ENCODE measurements around the gene VEPH1. TPM values are rescaled to one million over a fixed set of nuclear protein-coding genes. Genes with fewer than 3 reads are reported as not detected.

The VEPH1 gene
- total RNA-seq, 1 donor from 2014 or later = 2.2 TPM

DNA sequence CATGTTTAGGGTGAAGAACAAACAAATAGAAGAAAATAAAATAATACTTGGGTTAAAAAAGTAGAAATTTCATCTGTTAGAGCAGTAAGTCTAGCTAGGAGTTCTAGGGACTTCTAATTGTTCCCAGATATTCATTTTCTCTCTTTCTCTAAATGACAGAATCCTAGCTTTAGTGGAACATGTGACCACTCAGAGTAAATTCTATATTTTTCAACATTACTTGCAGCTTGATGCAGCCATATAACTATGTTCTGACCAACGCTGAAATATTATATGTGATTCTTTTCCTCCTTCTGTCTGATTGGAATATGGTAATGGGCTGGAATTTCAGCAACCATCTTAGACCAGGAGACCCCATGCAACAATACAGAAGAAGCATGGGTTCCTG is 58.4 kb downstream of the VEPH1 start:
- Mint-ChIP-seq H3K4me1 (ENCODE audit: low read depth) (peaks cover 3% of the 10 kb centered on the region), H3K36me3 (ENCODE audit: low read depth) (no peaks in the 10 kb centered on the region), H3K4me3 (ENCODE audit: unreplicated experiment) (no peak overlapping the region), H3K27ac (ENCODE audit: unreplicated experiment) (no peak overlapping the region), H3K9me3 (ENCODE audit: low read depth) (no peaks in the 10 kb centered on the region), H3K27me3 (ENCODE audit: low read depth) (no peaks in the 10 kb centered on the region)
- DNase-seq (ENCODE audit: low spot score) = no peak
- TF ChIP-seq, protein P1, sequence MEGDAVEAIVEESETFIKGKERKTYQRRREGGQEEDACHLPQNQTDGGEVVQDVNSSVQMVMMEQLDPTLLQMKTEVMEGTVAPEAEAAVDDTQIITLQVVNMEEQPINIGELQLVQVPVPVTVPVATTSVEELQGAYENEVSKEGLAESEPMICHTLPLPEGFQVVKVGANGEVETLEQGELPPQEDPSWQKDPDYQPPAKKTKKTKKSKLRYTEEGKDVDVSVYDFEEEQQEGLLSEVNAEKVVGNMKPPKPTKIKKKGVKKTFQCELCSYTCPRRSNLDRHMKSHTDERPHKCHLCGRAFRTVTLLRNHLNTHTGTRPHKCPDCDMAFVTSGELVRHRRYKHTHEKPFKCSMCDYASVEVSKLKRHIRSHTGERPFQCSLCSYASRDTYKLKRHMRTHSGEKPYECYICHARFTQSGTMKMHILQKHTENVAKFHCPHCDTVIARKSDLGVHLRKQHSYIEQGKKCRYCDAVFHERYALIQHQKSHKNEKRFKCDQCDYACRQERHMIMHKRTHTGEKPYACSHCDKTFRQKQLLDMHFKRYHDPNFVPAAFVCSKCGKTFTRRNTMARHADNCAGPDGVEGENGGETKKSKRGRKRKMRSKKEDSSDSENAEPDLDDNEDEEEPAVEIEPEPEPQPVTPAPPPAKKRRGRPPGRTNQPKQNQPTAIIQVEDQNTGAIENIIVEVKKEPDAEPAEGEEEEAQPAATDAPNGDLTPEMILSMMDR (IDR thresholded peaks at IDR 0.05) = no peak

DNA sequence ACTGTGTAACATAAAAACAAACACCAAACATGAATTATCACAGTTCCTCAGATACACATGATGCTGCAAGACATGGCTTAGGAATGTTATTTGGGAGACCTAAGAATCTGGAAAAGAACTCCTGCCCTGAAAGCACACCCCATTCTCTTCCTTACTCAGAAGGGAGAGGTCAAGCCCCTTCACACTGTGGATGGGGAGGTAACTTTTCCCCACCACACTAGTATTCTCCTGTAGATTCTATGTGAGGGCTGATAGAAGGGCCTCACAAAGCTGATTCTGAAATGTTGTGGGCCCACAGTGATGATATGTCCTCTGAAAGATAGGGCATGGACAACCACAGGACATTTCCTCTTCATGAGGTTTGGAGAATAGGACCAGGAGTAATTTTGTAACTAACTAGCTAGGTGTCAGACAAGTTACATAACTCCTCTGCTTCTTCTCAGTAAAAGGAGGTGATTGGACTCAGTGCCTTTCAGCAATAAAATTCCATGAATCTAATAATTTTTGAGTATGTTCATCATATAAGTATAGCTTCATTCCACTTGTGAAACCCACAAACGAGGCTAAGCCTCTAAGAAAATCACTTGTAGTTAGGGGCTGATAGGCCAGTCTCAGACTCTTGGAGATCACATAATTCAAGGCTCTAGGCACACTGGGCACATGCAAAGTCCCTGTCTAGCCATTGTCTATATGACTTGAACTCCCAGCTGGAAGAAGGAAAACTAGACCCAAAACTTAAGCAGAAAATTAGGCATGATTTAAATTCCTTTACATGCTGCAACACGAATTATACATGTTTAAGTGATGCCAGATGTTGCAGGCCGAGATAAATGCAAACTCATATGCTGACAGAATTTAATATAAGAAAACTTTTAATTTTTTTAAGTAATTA is 59.1 kb downstream of the VEPH1 start:
- Mint-ChIP-seq H3K4me3 (ENCODE audit: unreplicated experiment) (no peak overlapping the region), H3K36me3 (ENCODE audit: low read depth) (no peaks in the 10 kb centered on the region), H3K27me3 (ENCODE audit: low read depth) (no peaks in the 10 kb centered on the region), H3K9me3 (ENCODE audit: low read depth) (no peaks in the 10 kb centered on the region), H3K27ac (ENCODE audit: unreplicated experiment) (peak overlapping the region; percentile 15), H3K4me1 (ENCODE audit: low read depth) (peaks cover 8% of the 10 kb centered on the region)
- TF ChIP-seq, protein P1 (IDR thresholded peaks at IDR 0.05) = no peak
- DNase-seq (ENCODE audit: low spot score) = no peak

DNA sequence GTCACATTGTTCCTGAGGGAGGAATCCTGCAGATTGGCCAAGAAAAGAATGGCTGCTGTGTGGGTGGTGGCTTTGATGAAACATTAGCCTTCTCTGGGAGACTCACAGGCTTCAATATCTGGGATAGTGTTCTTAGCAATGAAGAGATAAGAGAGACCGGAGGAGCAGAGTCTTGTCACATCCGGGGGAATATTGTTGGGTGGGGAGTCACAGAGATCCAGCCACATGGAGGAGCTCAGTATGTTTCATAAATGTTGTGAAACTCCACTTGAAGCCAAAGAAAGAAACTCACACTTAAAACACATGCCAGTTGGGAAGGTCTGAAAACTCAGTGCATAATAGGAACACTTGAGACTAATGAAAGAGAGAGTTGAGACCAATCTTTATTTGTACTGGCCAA is 60.5 kb downstream of the VEPH1 start:
- no peak overlapping the region for H3K27ac Mint-ChIP-seq (ENCODE audit: unreplicated experiment)
- peaks cover 18% of the 10 kb centered on the region for H3K4me1 Mint-ChIP-seq (ENCODE audit: low read depth)
- H3K4me3 Mint-ChIP-seq (ENCODE audit: unreplicated experiment) = no peak overlapping the region
- no peaks in the 10 kb centered on the region for H3K9me3 Mint-ChIP-seq (ENCODE audit: low read depth)
- no peaks in the 10 kb centered on the region for H3K36me3 Mint-ChIP-seq (ENCODE audit: low read depth)
- no peaks in the 10 kb centered on the region for H3K27me3 Mint-ChIP-seq (ENCODE audit: low read depth)
- no peak for DNase-seq (ENCODE audit: low spot score)
- TF ChIP-seq, protein P1 (IDR thresholded peaks at IDR 0.05) = no peak

DNA sequence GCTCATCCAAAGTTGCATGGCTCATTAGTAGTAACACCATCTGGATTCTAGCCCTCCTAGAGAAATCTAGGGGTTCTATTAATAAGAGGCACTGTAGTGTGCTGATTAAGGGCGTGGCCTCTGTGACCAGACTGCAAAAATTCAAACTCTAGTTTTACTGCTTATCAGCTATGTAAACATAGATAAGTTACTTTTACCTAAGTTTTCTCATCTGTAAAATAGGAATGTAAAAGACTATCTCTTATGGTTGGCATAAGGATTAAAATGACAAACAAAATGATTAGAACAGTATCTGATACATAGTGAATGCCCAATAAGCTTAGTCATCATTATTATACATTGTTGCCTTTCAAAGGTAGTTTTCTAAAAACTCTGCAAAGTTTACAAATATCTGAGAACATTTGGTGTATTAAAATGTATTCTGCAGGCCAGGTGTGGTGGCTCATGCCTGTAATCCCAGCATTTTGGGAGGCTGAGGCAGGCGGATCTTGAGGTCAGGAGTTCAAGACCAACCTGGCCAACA is 62.1 kb downstream of the VEPH1 start:
- no peak overlapping the region for H3K4me3 Mint-ChIP-seq (ENCODE audit: unreplicated experiment)
- H3K9me3 Mint-ChIP-seq (ENCODE audit: low read depth) = no peaks in the 10 kb centered on the region
- peaks cover 30% of the 10 kb centered on the region for H3K4me1 Mint-ChIP-seq (ENCODE audit: low read depth)
- H3K36me3 Mint-ChIP-seq (ENCODE audit: low read depth) = no peaks in the 10 kb centered on the region
- TF ChIP-seq, protein P1 (IDR thresholded peaks at IDR 0.05) = no peak
- DNase-seq (ENCODE audit: low spot score) = no peak
- no peak overlapping the region for H3K27ac Mint-ChIP-seq (ENCODE audit: unreplicated experiment)
- H3K27me3 Mint-ChIP-seq (ENCODE audit: low read depth) = no peaks in the 10 kb centered on the region

DNA sequence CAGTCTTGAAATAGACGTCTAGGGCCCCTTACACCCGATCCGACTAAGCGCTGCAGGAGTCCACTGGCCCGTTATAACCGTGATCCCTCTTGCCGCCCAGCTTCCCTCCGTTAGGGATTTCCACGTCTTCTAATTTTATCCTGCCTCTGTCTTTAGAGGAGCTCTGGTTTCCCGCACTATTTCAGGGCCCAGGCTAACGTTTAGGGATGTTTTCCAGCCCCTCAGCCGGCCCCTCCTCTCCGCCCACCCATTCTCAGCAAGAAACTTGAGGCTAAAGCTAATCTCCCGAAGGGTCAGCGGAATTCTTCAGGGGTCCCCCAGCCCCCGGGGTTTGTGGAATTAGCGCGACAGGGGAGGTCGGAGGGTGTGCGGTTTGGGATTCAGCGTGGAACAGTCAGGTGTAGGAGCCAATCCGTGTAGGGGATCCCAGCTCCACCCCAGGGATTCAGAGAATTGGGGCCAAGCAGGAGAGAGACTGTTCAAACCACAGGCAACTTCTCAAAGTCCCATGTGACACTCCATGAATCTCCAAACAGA is 65.0 kb downstream of the VEPH1 start:
- DNase-seq (ENCODE audit: low spot score) = no peak
- H3K27ac Mint-ChIP-seq (ENCODE audit: unreplicated experiment) = peak overlapping the region; percentile 61
- H3K9me3 Mint-ChIP-seq (ENCODE audit: low read depth) = no peaks in the 10 kb centered on the region
- H3K27me3 Mint-ChIP-seq (ENCODE audit: low read depth) = no peaks in the 10 kb centered on the region
- H3K4me3 Mint-ChIP-seq (ENCODE audit: unreplicated experiment) = peak overlapping the region; percentile 75
- no peaks in the 10 kb centered on the region for H3K36me3 Mint-ChIP-seq (ENCODE audit: low read depth)
- H3K4me1 Mint-ChIP-seq (ENCODE audit: low read depth) = peaks cover 30% of the 10 kb centered on the region
- TF ChIP-seq, protein P1 (IDR thresholded peaks at IDR 0.05) = no peak

Data from chondrocyte (in vitro differentiated cells).